HAP-1 (cell line): ENCODE data around the gene RWDD1.

Experiments
- DNase-seq, 2 experiments: peaks; one replicate each; pipeline ENCODE4 v3.0.0-alpha.2; 2016 to 2020; ENCODE audit warnings: low spot score in 2 of 2
- H3K27me3 ChIP-seq: fragments of 250-450 bp; sonication (Bioruptor Pico); 2 replicates; pipeline ENCODE4 v1.5.1; 2020; ENCODE audit warnings: low read depth, mild to moderate bottlenecking, moderate library complexity
- H3K36me3 ChIP-seq: fragments of 250-450 bp; sonication (Bioruptor Pico); replicated peaks from 2 replicates; pipeline ENCODE4 v1.5.1; 2020; ENCODE audit warnings: mild to moderate bottlenecking
- H3K4me1 ChIP-seq: fragments of 250-450 bp; sonication (Bioruptor Pico); 2 replicates; pipeline ENCODE4 v1.5.1; 2020; ENCODE audit warnings: mild to moderate bottlenecking
- H3K4me3 ChIP-seq: fragments of 250-450 bp; sonication (Bioruptor Pico); 2 replicates; pipeline ENCODE4 v1.5.1; 2020; ENCODE audit warnings: mild to moderate bottlenecking, moderate library complexity
- H3K9me3 ChIP-seq: fragments of 250-450 bp; sonication (Bioruptor Pico); 2 replicates; pipeline ENCODE4 v1.5.1; 2020; ENCODE audit warnings: mild to moderate bottlenecking, moderate library complexity
- in situ Hi-C: fragments of 300-500 bp; cut with MboI; formaldehyde crosslinking; loops from 3 replicates; pipeline ENCODE4 v1.14.3; 2020; ENCODE audit warnings: low sequenced_read_pairs, inconsistent platforms, mixed read lengths

Gene RWDD1, protein sequence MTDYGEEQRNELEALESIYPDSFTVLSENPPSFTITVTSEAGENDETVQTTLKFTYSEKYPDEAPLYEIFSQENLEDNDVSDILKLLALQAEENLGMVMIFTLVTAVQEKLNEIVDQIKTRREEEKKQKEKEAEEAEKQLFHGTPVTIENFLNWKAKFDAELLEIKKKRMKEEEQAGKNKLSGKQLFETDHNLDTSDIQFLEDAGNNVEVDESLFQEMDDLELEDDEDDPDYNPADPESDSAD

DNA sequence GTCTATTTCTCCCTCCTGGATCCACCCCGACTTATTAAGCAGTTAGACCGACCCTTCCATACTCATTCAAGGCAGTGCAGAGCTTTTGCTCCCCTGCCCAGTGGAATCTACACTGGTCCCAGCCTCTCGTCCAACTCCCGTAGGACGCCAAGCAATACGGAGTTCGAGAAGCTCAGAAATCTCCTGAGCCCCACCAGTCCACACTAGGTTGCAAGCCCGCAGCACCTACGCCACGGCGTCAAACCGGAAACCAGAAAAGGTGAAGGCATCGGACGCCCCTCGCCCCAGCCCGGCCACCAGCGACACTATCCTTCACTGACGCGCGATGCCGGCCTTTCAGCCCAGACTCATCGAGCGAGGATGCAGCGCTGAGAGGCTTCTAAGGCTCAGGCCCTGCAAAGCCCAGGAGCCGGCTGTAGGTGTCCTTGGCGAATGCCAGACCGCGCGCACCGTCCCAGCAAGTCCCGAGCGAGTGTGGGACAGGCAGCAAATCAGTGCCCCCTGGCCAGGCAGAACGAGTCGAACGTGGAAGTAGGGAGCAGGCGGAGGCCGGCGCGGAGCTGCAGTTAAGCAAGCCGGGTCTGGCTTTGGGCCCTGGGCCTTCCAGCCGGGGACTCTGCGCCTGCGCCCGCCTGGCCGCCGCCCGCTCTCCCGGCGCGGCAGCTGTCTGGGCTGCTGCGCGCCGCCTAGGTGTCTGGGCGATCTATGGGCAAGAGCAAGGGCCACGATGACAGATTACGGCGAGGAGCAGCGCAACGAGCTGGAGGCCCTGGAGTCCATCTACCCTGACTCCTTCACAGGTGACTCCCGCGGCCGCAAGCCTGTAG lies at the start of gene RWDD1:
Gene RWDD1 (plus strand): TSS at position 649 of the 827 bp plus-strand sequence. CDS start 79 bp downstream, at position 728.
- in situ Hi-C loops: no loop called here
- H3K4me1 ChIP-seq: peaks cover 25% of the 10 kb centered on the region
- H3K27me3 ChIP-seq: no peaks in the 10 kb centered on the region
- peaks cover 10% of the 10 kb centered on the region; the same call in 1 of the 2 replicates for H3K36me3 ChIP-seq
- peak within 1 kb of the TSS; percentile 78 for H3K4me3 ChIP-seq
- no peaks in the 10 kb centered on the region for H3K9me3 ChIP-seq
- peak; percentile 97 to 99 for DNase-seq

DNA sequence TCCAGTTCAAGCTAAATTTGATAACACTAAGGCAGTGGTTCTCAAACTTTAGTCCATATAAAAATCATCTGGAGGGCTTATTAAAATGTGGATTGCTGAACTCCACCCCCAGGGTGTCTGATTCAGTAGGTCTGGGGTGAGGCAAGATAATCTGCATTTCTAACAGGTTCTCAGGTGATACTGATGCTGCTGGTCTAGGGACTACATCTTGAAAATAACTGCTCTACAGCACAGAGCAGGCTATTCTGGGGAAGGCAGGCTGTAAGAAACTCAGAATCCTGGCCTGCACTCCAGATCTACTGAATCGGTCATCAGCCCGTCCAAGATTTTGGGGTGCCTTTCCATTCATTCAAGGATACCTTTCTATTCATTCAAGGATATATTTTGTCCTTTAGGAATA lies 48.4 kb upstream of the RWDD1 start:
- DNase-seq: no peak
- Histone ChIP-seq H3K9me3 (no peaks in the 10 kb centered on the region), H3K27me3 (peaks cover 17% of the 10 kb centered on the region), H3K36me3 (no peaks in the 10 kb centered on the region), H3K4me3 (no peak overlapping the region), H3K4me1 (peaks cover 5% of the 10 kb centered on the region)
- in situ Hi-C loops: no loop called here

DNA sequence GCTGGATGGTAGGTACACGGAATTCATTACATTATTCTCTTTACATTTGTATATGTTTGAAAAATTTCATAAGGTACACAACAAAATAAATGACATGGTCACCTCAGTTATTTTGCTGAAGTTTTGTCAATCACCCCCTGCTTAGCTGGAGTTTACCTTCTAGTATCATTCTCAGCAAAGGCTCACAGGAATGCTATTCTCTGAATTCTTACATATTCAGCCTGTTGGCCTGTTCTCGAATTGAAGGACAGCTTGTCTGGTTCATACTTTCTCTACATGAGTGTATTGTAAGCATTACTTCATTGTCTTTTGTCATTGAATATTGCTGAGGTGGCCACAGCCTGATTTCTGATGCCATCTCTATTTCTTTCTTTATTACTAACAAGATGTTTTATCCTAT lies 47.1 kb upstream of the RWDD1 start:
- Histone ChIP-seq H3K4me3 (no peak overlapping the region), H3K36me3 (no peaks in the 10 kb centered on the region), H3K27me3 (peaks cover 14% of the 10 kb centered on the region), H3K9me3 (no peaks in the 10 kb centered on the region), H3K4me1 (peaks cover 16% of the 10 kb centered on the region)
- in situ Hi-C loops: no loop called here
- DNase-seq: no peak

DNA sequence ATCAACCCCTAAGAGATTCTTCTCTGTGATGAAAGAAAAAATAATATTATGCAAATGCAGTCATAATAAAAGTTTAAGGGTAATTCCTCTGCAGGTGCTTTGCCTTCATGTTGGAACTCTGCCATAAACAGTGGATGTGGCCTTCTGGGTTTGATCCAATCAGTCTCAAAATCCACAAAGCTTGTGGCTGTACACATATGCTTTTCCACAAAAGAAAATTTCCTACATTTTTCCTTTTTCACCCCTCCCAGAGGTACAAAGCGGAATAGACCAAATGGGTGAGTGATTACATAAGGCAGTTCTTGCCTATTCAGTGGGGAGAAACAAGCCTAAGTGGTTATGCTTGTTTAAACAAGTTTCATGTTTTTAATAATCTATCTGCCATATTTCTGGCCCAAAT lies 43.2 kb upstream of the RWDD1 start:
- peaks cover 24% of the 10 kb centered on the region for H3K27me3 ChIP-seq
- in situ Hi-C loops: no loop called here
- H3K9me3 ChIP-seq: no peaks in the 10 kb centered on the region
- peaks cover 34% of the 10 kb centered on the region for H3K4me1 ChIP-seq
- no peak overlapping the region for H3K4me3 ChIP-seq
- DNase-seq: peak in 1 of 2 experiments; percentile 22
- H3K36me3 ChIP-seq: no peaks in the 10 kb centered on the region

DNA sequence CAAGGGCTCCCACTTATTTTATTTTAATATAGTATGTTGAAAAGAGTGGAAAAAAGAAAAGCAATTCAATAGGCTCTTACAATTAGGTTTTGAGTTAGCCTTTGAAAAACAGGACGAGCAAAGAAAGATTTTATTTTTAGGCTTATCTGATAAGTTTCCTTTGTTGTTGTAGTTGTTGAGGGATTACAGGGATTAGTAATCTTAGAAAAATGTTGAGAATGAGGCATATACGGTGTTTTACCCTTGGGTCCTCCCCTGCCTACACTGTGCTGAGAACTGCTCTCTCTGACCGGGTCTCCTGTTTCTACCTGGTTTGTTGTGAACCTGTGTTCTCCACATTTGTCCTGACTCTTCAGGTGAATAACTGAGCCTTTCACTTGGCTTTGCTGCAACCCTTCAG lies 42.5 kb upstream of the RWDD1 start:
- Histone ChIP-seq H3K9me3 (no peaks in the 10 kb centered on the region), H3K4me1 (peaks cover 34% of the 10 kb centered on the region), H3K27me3 (peaks cover 22% of the 10 kb centered on the region), H3K36me3 (no peaks in the 10 kb centered on the region), H3K4me3 (no peak overlapping the region)
- in situ Hi-C loops: no loop called here
- peak; percentile 47 to 87 for DNase-seq

DNA sequence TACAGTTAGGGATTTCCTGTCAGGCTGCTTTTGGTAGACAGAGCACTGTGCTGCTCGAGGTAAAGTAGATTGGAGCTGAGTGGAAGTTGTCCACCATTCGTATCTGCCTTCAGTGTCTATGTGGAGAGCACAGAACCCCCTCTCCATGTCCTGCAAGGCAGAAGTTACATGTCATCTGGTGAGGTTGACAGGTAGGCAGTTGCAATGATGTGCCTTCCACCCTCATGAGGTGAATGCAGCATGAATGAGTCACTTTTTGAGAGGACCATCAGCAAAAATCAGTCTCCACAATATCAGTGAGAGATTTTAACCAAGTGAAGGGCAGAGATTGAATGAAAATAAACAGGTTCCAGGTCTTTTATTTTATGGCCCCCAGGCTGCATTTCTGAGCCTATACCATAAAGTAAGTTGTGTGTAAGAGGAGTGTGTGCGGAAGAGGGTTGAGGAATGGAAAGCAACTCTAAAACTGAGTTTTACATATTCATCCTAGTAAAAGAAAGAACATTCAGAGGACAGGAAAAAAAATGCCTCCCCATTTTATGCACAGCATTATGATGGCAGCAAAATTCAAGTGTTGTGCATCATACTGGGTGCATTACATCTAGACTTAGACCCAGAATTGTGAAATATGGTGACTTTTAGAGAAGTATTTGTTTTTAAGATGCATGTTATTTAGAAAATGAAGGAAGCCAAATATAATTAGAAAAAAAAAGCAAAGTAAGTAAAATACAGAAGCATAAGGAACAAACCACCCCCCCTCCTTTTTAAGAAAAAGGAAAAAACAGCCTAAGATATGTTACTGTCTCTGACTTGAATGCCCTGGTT lies 41.6 kb upstream of the RWDD1 start:
- Histone ChIP-seq H3K36me3 (no peaks in the 10 kb centered on the region), H3K4me3 (no peak overlapping the region), H3K27me3 (peaks cover 22% of the 10 kb centered on the region), H3K4me1 (peaks cover 34% of the 10 kb centered on the region), H3K9me3 (no peaks in the 10 kb centered on the region)
- peak in 1 of 2 experiments; percentile 20 for DNase-seq
- in situ Hi-C loops: no loop called here

DNA sequence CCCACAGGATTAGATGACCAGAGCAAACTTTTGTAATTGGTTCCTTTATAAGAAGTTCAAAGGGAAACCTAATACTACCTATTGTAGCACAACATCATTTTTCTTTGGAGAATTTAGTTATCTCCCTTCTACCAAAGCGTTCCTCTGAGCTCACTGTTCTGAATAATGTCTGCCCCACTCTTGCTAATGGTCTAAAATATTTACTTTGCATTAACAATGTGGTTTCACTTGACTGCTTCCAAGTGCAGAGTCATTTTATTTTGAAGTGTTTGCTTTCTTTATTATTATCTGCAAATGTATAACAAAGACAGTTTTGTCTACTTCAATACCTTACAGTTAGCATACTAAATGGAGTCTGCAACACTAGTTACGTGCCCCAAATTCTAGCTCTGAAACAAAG lies 40.9 kb upstream of the RWDD1 start:
- DNase-seq: peak; percentile 54 to 100
- no peaks in the 10 kb centered on the region for H3K36me3 ChIP-seq
- H3K27me3 ChIP-seq: peaks cover 27% of the 10 kb centered on the region
- in situ Hi-C loops: no loop called here
- H3K9me3 ChIP-seq: no peaks in the 10 kb centered on the region
- no peak overlapping the region for H3K4me3 ChIP-seq
- peaks cover 34% of the 10 kb centered on the region for H3K4me1 ChIP-seq

DNA sequence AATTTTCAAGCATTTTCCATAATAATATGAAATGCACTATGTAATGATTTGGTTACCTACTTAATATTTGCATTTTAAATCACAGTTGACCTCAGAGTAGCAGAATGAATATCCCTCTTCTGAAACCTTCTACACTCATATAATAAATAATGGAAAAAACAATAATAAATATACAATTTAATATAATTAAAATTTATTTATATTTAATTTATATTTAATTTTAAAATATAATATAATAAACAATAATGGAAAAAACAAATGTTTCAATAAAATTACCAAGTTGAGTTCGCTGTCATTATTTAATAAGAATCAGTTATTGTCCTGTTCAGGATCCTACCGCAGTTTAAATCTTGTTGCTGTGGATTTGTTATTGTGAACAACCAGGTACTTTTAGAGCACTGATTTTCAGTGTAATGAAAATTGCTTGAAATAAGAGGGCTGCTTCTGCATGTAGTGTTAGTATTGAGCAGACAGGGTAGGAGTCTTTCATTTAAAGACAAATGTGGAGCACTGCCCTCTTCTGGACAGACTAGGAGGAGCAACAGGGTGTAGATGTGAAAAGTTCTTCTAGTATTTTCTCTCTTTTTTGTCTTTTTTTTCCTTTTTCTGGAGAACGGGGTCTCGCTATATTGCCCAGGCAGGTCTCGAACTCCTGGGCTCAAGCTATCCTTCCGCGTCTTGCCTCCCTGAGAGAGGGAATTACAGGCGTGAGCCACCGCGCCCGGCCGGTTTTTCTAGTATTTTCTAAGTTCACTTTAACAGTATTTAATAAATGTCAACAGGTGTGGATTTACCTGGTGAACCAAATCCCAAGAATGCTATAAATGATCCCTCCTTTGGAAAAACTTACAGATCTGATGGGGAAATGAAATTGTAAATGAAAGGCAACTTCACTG lies 39.4 kb upstream of the RWDD1 start:
- peaks cover 34% of the 10 kb centered on the region for H3K4me1 ChIP-seq
- no peak overlapping the region for H3K4me3 ChIP-seq
- peaks cover 28% of the 10 kb centered on the region for H3K27me3 ChIP-seq
- no peaks in the 10 kb centered on the region for H3K36me3 ChIP-seq
- DNase-seq: peak; percentile 64 to 77
- no peaks in the 10 kb centered on the region for H3K9me3 ChIP-seq
- in situ Hi-C loops: no loop called here

DNA sequence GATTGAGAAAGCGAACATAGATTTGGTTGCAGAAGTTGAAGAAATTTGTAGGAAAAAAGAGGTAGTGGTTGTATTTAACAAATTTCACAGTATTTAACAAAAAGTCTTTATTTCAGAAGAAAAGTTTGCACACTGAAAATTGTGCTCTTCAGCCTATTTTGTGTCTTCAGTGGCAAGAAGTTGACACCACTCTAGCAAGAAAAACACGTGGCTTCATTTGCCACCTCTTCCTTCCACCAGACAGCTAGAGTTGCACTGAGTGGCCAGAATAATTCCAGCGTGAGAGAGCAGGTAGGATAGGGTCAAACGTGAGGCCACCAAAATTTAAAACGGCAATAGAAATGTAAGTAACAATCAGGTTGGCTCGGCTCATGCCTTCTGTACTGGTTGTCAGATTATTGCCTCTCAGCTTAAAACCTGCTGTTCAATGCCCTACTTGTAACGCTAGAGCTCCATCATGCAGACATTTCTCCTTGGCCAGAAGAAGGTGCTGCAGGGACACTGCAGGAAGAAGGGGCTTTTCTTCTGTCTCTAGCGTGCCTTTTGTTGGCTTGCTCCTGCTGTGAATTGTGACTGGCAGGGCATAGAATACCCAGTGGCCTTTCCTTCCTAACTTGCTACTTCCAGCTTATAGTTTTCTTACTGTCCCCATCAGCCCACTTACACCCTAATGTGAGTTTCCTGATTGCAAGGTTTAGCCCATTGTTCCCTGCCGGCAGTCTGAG lies 37.9 kb upstream of the RWDD1 start:
- Histone ChIP-seq H3K4me1 (peaks cover 24% of the 10 kb centered on the region), H3K4me3 (no peak overlapping the region), H3K27me3 (peaks cover 33% of the 10 kb centered on the region), H3K9me3 (no peaks in the 10 kb centered on the region), H3K36me3 (no peaks in the 10 kb centered on the region)
- DNase-seq: peak; percentile 24 to 25
- in situ Hi-C loops: no loop called here

DNA sequence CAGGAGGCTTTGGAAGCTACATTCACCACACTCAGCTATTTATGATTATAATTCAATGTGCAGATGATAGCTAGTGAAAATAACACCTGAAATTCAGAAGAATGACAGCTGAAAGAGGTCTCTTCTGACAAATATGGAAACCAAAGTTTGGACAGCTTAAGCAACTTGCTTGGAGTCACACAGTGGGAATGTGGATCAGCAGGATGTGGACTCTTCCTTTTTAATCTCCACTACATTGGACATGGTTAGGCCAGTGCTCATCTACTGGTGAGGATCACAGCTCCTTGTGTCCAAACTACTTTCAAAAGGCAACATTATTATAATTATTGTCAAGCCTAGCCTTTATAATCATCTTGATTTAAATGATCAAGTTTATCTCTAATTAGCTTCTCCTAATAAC lies 36.2 kb upstream of the RWDD1 start:
- Histone ChIP-seq H3K4me1 (peaks cover 9% of the 10 kb centered on the region), H3K9me3 (no peaks in the 10 kb centered on the region), H3K36me3 (no peaks in the 10 kb centered on the region), H3K4me3 (no peak overlapping the region), H3K27me3 (peaks cover 45% of the 10 kb centered on the region)
- DNase-seq: no peak
- in situ Hi-C loops: no loop called here

DNA sequence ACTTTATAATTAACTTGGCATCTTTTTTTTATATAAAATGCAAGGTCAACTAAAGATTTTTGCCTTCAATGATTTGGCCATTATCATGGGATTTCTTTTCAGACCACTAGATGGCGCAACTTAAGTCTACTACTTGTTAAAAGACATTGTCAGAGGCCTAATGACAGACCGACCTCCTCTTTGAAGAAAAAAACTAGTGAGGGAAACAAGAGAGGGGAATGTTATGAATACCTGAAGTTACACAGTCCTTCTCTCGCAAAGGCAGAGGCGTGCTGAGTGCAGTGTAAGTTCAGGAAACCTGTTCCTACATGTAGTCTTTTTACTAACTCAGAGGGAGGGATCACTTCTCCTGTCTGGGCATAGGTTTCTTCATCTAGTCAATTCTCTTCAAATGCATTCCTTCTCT lies 35.1 kb upstream of the RWDD1 start:
- Histone ChIP-seq H3K27me3 (peaks cover 54% of the 10 kb centered on the region), H3K4me1 (peaks cover 4% of the 10 kb centered on the region)
- DNase-seq: peak; percentile 51 to 62

DNA sequence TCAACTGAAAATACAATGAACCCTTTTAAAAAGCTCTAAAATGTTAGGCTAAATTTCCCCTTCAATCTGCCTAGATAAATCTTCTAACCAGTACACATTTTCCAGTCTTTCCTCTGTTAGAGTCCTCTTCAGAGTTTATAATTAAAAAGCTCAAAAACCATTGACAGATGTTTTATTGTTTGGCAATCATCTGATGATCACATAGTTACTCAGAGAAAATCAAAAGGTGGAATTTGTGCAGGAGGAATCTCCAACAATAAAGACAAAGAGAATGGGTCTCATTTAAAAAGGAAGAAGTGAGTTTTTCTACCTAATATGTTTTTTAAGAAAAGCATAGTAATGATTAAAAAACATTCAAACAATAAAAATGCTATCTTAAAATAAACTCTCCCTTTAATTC lies 28.9 kb upstream of the RWDD1 start:
- no peaks in the 10 kb centered on the region for H3K36me3 ChIP-seq
- peaks cover 53% of the 10 kb centered on the region for H3K27me3 ChIP-seq
- H3K4me3 ChIP-seq: no peak overlapping the region
- H3K4me1 ChIP-seq: peaks cover 3% of the 10 kb centered on the region
- no peaks in the 10 kb centered on the region for H3K9me3 ChIP-seq
- in situ Hi-C loops: no loop called here
- DNase-seq: no peak

More for the DNA sequence above, 35.1 kb upstream of the RWDD1 start:
- in situ Hi-C loops: no loop called here
- no peaks in the 10 kb centered on the region for H3K9me3 ChIP-seq
- no peaks in the 10 kb centered on the region for H3K36me3 ChIP-seq
- no peak overlapping the region for H3K4me3 ChIP-seq
